ENCODE data around the gene GATA5.

GATA5 gene

GRCh38 chr20:62459488-62459887, 16.3 kb downstream of the GATA5 start:
- no peaks in the 10 kb centered on the region for H3K36me3 ChIP-seq (ENCODE audit: control insufficient read depth in 2 of 2, insufficient read depth in 1 of 2, low read length in 2 of 2)
- ChIA-PET POLR2A (no interaction called here), CTCF (no interaction called here)
- H3K9me3 ChIP-seq (ENCODE audit: control insufficient read depth, insufficient read depth, low read depth, low read length), result no peaks in the 10 kb centered on the region
- no peak overlapping the region for H3K4me3 ChIP-seq (ENCODE audit: low read depth, low read length)
- H3K4me1 ChIP-seq (ENCODE audit: control insufficient read depth, insufficient read depth, low read length), result no peaks in the 10 kb centered on the region
- no peak for TF ChIP-seq PRDM2 (tag by site-specific recombination; IDR thresholded peaks at IDR 0.05; ENCODE audit: borderline replicate concordance)
- no peak for TF ChIP-seq HOXC10 (CRISPR knock-in tag; IDR thresholded peaks at IDR 0.05)
- TF ChIP-seq ZNF561 (tag by site-specific recombination; IDR thresholded peaks at IDR 0.05; ENCODE audit: borderline replicate concordance), result no peak
- no peak for TF ChIP-seq BCL11A (tag by site-specific recombination; IDR thresholded peaks at IDR 0.05; ENCODE audit: low read depth)
- TF ChIP-seq ZNF341 (tag by site-specific recombination; IDR thresholded peaks at IDR 0.05; ENCODE audit: low read depth), result peak; percentile 55
- no peak for TF ChIP-seq ZNF518A (tag by site-specific recombination; conservative IDR thresholded peaks at IDR 0.05; ENCODE audit: low read depth)
- H3K27ac ChIP-seq (ENCODE audit: extremely low read depth, low read depth, low read length), result no peak overlapping the region

GRCh38 chr20:62458275-62459251, 17.2 kb downstream of the GATA5 start:
- Histone ChIP-seq H3K9me3 (ENCODE audit: control insufficient read depth, insufficient read depth, low read depth, low read length) (no peaks in the 10 kb centered on the region), H3K27ac (ENCODE audit: extremely low read depth, low read depth, low read length) (no peak overlapping the region), H3K36me3 (ENCODE audit: control insufficient read depth in 2 of 2, insufficient read depth in 1 of 2, low read length in 2 of 2) (no peaks in the 10 kb centered on the region), H3K4me1 (ENCODE audit: control insufficient read depth, insufficient read depth, low read length) (no peaks in the 10 kb centered on the region), H3K4me3 (ENCODE audit: low read depth, low read length) (no peak overlapping the region)
- POLR2A ChIA-PET, result no interaction called here
- CTCF ChIA-PET, result no interaction called here
- TF ChIP-seq ZNF792 (tag by site-specific recombination; IDR thresholded peaks at IDR 0.05) (no peak), GLIS2 (tag by site-specific recombination; IDR thresholded peaks at IDR 0.05) (peak; percentile 23; the same call in 1 of the 2 replicates)

GRCh38 chr20:62457831-62458230, 18.0 kb downstream of the GATA5 start:
- ChIA-PET CTCF (no interaction called here), POLR2A (no interaction called here)
- no peak overlapping the region for H3K27ac ChIP-seq (ENCODE audit: extremely low read depth, low read depth, low read length)
- no peaks in the 10 kb centered on the region for H3K4me1 ChIP-seq (ENCODE audit: control insufficient read depth, insufficient read depth, low read length)
- no peaks in the 10 kb centered on the region for H3K9me3 ChIP-seq (ENCODE audit: control insufficient read depth, insufficient read depth, low read depth, low read length)
- no peak overlapping the region for H3K4me3 ChIP-seq (ENCODE audit: low read depth, low read length)
- no peaks in the 10 kb centered on the region for H3K36me3 ChIP-seq (ENCODE audit: control insufficient read depth in 2 of 2, insufficient read depth in 1 of 2, low read length in 2 of 2)
- no peak for TF ChIP-seq ZNF2 (tag by site-specific recombination; IDR thresholded peaks at IDR 0.05)
- no peak for TF ChIP-seq ZIC2 (tag by site-specific recombination; IDR thresholded peaks at IDR 0.05)
- TF ChIP-seq ZNF366 (tag by site-specific recombination; conservative IDR thresholded peaks at IDR 0.05), result no peak
- no peak for TF ChIP-seq ZNF558 (tag by site-specific recombination; IDR thresholded peaks at IDR 0.05)
- no peak for TF ChIP-seq SP2 (tag by site-specific recombination; IDR thresholded peaks at IDR 0.05)
- no peak for TF ChIP-seq ZXDB (tag by site-specific recombination; IDR thresholded peaks at IDR 0.05)

Measured in HEK293 (cell line).